K562 (cell line): ENCODE measurements around the gene IFRD1. TPM values are rescaled to one million over a fixed set of nuclear protein-coding genes. Genes with fewer than 3 reads are reported as not detected.
A peak's percentile ranks its signal among the peaks of the same experiment; 100 is the strongest.

Experiments
- ATAC-seq: fragments of 200-7000 bp; cut with Tn5 transposase; 3 replicates; pipeline ENCODE4 v1.9.1; 2020; ENCODE audit warnings: moderate library complexity
- BruUV-seq: library from RNA; stranded (reverse); fragments of 400-500 nt; replicated peaks from 2 replicates; lab custom pipeline; 2021; lab: Mats Ljungman, UMichigan
- CTCF ChIA-PET: fragments of 300-600 bp; formaldehyde crosslinking; extraction: SDS; loops from one replicate; lab custom pipeline; 2021; ENCODE audit warnings: low intra/inter-chr PET ratio; lab: Yijun Ruan, JAX
- POLR2A ChIA-PET: fragments of 300-600, 350-650 bp; sonication (Branson Sonifier 250); formaldehyde crosslinking; extraction: SDS; loops from one replicate; lab custom pipeline; 2021; ENCODE audit warnings: antibody characterized with exemption, inconsistent platforms; lab: Yijun Ruan, JAX
- DNase-seq, 4 experiments: peaks; one replicate each; pipeline versions ENCODE4 v3.0.0 to v3.0.0-alpha.2; 2011 to 2018; ENCODE audit warnings: low spot score in 3 of 4, mixed read lengths in 3 of 4; ENCODE audit errors: extremely low read depth in 1 of 4
- FAIRE-seq: peaks from 2 replicates; lab custom pipeline; 2011; peaks lifted over from hg19 to GRCh38; lab: Jason Lieb, UNC
- H2AFZ ChIP-seq: 2 replicates; pipeline ENCODE4 v1.6.0; 2011; ENCODE audit warnings: low read depth, low read length, control low read depth, inconsistent platforms
- H3K27ac ChIP-seq: fragments of 200-600 bp; 3 replicates; pipeline ENCODE4 v1.8.0; 2011; ENCODE audit warnings: low read depth, mild to moderate bottlenecking, control low read depth, inconsistent platforms, low read length, moderate library complexity, mixed read lengths; ENCODE audit errors: extremely low read depth
- H3K27me3 ChIP-seq, 2 experiments: fragments of 300-600 bp in 1 of 2; 2 replicates in 1 of 2; 3 replicates in 1 of 2; pipeline versions ENCODE4 v1.6.0 to v1.8.0; 2011; ENCODE audit warnings: inconsistent platforms in 2 of 2, low read length in 2 of 2, mild to moderate bottlenecking in 1 of 2, mixed read lengths in 1 of 2, moderate library complexity in 1 of 2; ENCODE audit not compliant: control insufficient read depth in 2 of 2, insufficient read depth in 2 of 2
- H3K36me3 ChIP-seq: fragments of 300-600 bp; 3 replicates; pipeline ENCODE4 v1.8.0; 2011; ENCODE audit warnings: mild to moderate bottlenecking, low read length, inconsistent platforms; ENCODE audit not compliant: control insufficient read depth, insufficient read depth
- H3K4me1 ChIP-seq, 2 experiments: fragments of 200-600 bp in 1 of 2; replicated peaks in 1 of 2; 2 replicates in 1 of 2; 3 replicates in 1 of 2; pipeline versions ENCODE4 v1.5.1 to v1.8.0; 2011; ENCODE audit warnings: inconsistent platforms in 2 of 2, low read length in 2 of 2, mild to moderate bottlenecking in 1 of 2, mixed read lengths in 1 of 2, moderate library complexity in 1 of 2; ENCODE audit not compliant: control insufficient read depth in 2 of 2, insufficient read depth in 2 of 2
- H3K4me2 ChIP-seq: 2 replicates; pipeline ENCODE4 v1.6.1; 2011; ENCODE audit warnings: low read length, control low read depth, inconsistent platforms, mixed read lengths; ENCODE audit not compliant: insufficient read depth
- H3K4me3 ChIP-seq: fragments of 200-600 bp; sonication (generic), shearing (Covaris generic); 2 replicates; pipeline ENCODE4 v1.5.1; 2016; ENCODE audit warnings: control low read depth, inconsistent platforms
- H3K79me2 ChIP-seq: fragments of 200-600 bp; 3 replicates; pipeline ENCODE4 v1.8.0; 2011; ENCODE audit warnings: low read length, inconsistent platforms; ENCODE audit not compliant: control insufficient read depth, insufficient read depth
- H3K9ac ChIP-seq, 2 experiments: 2 replicates each; pipeline versions ENCODE4 v1.6.0 to v1.6.1; 2011; ENCODE audit warnings: low read depth in 2 of 2, low read length in 2 of 2, control low read depth in 1 of 2, inconsistent platforms in 1 of 2, mild to moderate bottlenecking in 1 of 2, mixed read lengths in 1 of 2; ENCODE audit not compliant: insufficient read depth in 1 of 2
- H3K9me1 ChIP-seq: one replicate; pipeline ENCODE4 v1.6.0; 2011; ENCODE audit warnings: inconsistent platforms, mild to moderate bottlenecking, low read length, moderate library complexity; ENCODE audit not compliant: control insufficient read depth, insufficient read depth
- H3K9me3 ChIP-seq: replicated peaks from 2 replicates; pipeline ENCODE4 v1.5.1; 2011; ENCODE audit warnings: low read depth, low read length, inconsistent platforms; ENCODE audit not compliant: control insufficient read depth, insufficient read depth
- H4K20me1 ChIP-seq: replicated peaks from 2 replicates; pipeline ENCODE4 v1.6.1; 2011; ENCODE audit warnings: low read length, inconsistent platforms, mixed read lengths; ENCODE audit not compliant: control insufficient read depth, insufficient read depth
- DNMT1 ChIP-seq: fragments of 450-650 bp; IDR thresholded peaks from 2 replicates; pipeline ENCODE4 v1.6.1; 2016; ENCODE audit warnings: antibody characterized with exemption, mild to moderate bottlenecking
- FOXP4 ChIP-seq: sonication (generic); formaldehyde crosslinking; IDR thresholded peaks from 2 replicates; pipeline ENCODE4 v1.8.0; 2022; ENCODE audit warnings: mild to moderate bottlenecking, missing genetic modification reagents, borderline replicate concordance
- HIVEP1 ChIP-seq: fragments of 250-450 bp; sonication (Bioruptor Pico); IDR thresholded peaks from 2 replicates; pipeline ENCODE4 v1.4.0; 2020; ENCODE audit warnings: mild to moderate bottlenecking
- ZEB2 ChIP-seq: fragments of 450-650 bp; IDR thresholded peaks from 2 replicates; pipeline ENCODE4 v1.6.1; 2016
- ZNF175 ChIP-seq: fragments of 200-800 bp; sonication (Bioruptor generic); IDR thresholded peaks from 2 replicates; pipeline ENCODE4 v1.6.1; 2016; ENCODE audit warnings: low read depth, mild to moderate bottlenecking, missing genetic modification characterization, missing compliant biosample characterization
- WGBS: fragments of 100-300 bp; shearing (Covaris generic); methylation state at CpG from one replicate; pipeline ENCODE4 v1.1.6; 2016; ENCODE audit warnings: low coverage, mixed read lengths; ENCODE audit not compliant: insufficient coverage; ENCODE audit errors: missing lambda C conversion rate; 5-methylcytosine and 5-hydroxymethylcytosine counted together
- in situ Hi-C: fragments of 300-500 bp; cut with MboI; formaldehyde crosslinking; loops from 4 replicates; pipeline ENCODE4 v1.15.0; 2018; ENCODE audit warnings: inconsistent platforms, mixed read lengths
- intact Hi-C: fragments of 100-400 bp; cut with micrococcal nuclease; formaldehyde crosslinking; loops from 2 replicates; pipeline ENCODE4 v1.14.2; 2022
- polyA plus RNA-seq, 8 experiments: library from polyadenylated mRNA; depleted of rRNA in 4 of 8; stranded (reverse) in 5 of 8; unstranded in 3 of 8; fragments of >200 nt; fragmentation: Nextera tagmentation in 2 of 8; fragmentation: Illumina TruSeq in 1 of 8; extraction: Ambion mirVana in 2 of 8; extraction: Trizol in 1 of 8; gene quantifications; 2 replicates each; pipeline versions ENCODE4 v1.2.1 to v1.2.3, GENCODE V29; 2011 to 2014; ENCODE audit warnings: inconsistent platforms in 1 of 8, missing spikeins in 1 of 8
- total RNA-seq, 7 experiments: library from RNA; depleted of rRNA in 6 of 7; stranded (reverse); fragments of >200 nt in 6 of 7; fragmentation: Illumina TruSeq in 2 of 7; extraction: Trizol in 2 of 7; gene quantifications; 2 replicates each; pipeline versions ENCODE4 v1.2.1 to v1.2.3, GENCODE V29; 2011 to 2021; ENCODE audit warnings: low replicate concordance in 1 of 7

IFRD1 gene
- total and polyA plus RNA-seq, 9 of the 15 experiments (the other 6 are each of a cell fraction or from before 2014, with no cell fraction given) = 27.6 to 81.8 (median 68.1) TPM

GRCh38 chr7:112509402-112509801, 59.1 kb downstream of the IFRD1 start:
- POLR2A ChIA-PET = interaction anchor here (1.1 kb wide), 2 partner anchors 9 to 20 kb away, joined by 3 to 5 read pairs; no protein-coding TSS in a partner anchor
- H3K27ac ChIP-seq = no peak overlapping the region
- no peak for TF ChIP-seq ZEB2
- TF ChIP-seq HIVEP1 (CRISPR knock-in tag) = no peak
- TF ChIP-seq DNMT1 = no peak
- TF ChIP-seq ZNF175 = no peak
- TF ChIP-seq FOXP4 (CRISPR knock-in tag) = no peak
- H3K4me2 ChIP-seq = no peak overlapping the region
- 2% methylated on average over 5 of the region's 5 CpGs for WGBS
- H3K36me3 ChIP-seq = no peaks in the 10 kb centered on the region
- FAIRE-seq = no peak
- DNase-seq = no peak
- 0 out of 2 replicates have a peak, but pooled peaks cover 2% of the 10 kb centered on the region for H4K20me1 ChIP-seq
- in situ Hi-C loops = no loop called here
- H3K9me3 ChIP-seq = no peaks in the 10 kb centered on the region
- ATAC-seq = peak; percentile 14; the same call in 1 of the 3 replicates
- intact Hi-C loops = no loop called here
- BruUV-seq = no TSS peak
- no peaks in the 10 kb centered on the region for H3K9me1 ChIP-seq
- H3K27me3 ChIP-seq = peaks cover 19 to 42% of the 10 kb centered on the region in 2 experiments
- H2AFZ ChIP-seq = peak overlapping the region; percentile 37; the same call in 1 of the 2 replicates
- H3K4me1 ChIP-seq = peaks cover 0 to 11% of the 10 kb centered on the region in 2 experiments; a peak in 2 of 5 replicates
- CTCF ChIA-PET = no interaction called here
- H3K4me3 ChIP-seq = no peak overlapping the region
- H3K9ac ChIP-seq = no peak overlapping the region
- no peaks in the 10 kb centered on the region for H3K79me2 ChIP-seq
